ENCODE data around the gene PMF1. TPM values are rescaled to one million over a fixed set of nuclear protein-coding genes. Genes with fewer than 3 reads are reported as not detected.
"Not testable (repeated sequence)": the region's sequence is repeated elsewhere in the genome, so short reads cannot be mapped to it uniquely, and the experiment has no call there.

The PMF1 gene
- total RNA-seq, 1 donor from 2014 or later = 83.3 TPM

DNA sequence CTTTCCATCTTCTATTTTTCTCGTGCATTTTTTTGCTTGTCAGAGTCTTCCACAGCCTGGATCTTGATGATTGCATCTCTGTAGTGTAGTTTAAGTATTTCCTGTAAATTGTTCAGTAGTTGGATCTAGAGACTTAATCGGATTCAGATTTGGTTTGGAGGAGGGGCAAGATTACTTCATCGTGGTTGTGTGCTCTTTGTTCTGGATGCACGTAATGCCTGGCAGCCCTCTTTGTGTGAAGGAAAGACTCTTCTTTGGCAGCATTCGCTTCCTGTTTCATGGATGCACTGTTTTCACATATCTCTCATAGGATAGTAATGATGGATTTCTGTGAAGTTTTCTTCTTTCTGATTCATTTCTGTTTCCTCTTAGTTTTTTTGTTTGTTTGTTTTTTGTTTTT is 45.3 kb upstream of the PMF1 start:
- TF ChIP-seq, protein P1, sequence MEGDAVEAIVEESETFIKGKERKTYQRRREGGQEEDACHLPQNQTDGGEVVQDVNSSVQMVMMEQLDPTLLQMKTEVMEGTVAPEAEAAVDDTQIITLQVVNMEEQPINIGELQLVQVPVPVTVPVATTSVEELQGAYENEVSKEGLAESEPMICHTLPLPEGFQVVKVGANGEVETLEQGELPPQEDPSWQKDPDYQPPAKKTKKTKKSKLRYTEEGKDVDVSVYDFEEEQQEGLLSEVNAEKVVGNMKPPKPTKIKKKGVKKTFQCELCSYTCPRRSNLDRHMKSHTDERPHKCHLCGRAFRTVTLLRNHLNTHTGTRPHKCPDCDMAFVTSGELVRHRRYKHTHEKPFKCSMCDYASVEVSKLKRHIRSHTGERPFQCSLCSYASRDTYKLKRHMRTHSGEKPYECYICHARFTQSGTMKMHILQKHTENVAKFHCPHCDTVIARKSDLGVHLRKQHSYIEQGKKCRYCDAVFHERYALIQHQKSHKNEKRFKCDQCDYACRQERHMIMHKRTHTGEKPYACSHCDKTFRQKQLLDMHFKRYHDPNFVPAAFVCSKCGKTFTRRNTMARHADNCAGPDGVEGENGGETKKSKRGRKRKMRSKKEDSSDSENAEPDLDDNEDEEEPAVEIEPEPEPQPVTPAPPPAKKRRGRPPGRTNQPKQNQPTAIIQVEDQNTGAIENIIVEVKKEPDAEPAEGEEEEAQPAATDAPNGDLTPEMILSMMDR (conservative IDR thresholded peaks at IDR 0.05) = no peak
- Mint-ChIP-seq H3K4me3 (peak overlapping the region; percentile 44), H3K27ac (ENCODE audit: unreplicated experiment) (peak overlapping the region; percentile 53), H3K4me1 (peaks cover 7% of the 10 kb centered on the region), H3K9me3 (peaks cover 5% of the 10 kb centered on the region), H3K36me3 (ENCODE audit: low read depth) (peaks cover 2% of the 10 kb centered on the region), H3K27me3 (ENCODE audit: low read depth) (no peaks in the 10 kb centered on the region)
- DNase-seq (ENCODE audit: low read depth, low spot score) = no peak

DNA sequence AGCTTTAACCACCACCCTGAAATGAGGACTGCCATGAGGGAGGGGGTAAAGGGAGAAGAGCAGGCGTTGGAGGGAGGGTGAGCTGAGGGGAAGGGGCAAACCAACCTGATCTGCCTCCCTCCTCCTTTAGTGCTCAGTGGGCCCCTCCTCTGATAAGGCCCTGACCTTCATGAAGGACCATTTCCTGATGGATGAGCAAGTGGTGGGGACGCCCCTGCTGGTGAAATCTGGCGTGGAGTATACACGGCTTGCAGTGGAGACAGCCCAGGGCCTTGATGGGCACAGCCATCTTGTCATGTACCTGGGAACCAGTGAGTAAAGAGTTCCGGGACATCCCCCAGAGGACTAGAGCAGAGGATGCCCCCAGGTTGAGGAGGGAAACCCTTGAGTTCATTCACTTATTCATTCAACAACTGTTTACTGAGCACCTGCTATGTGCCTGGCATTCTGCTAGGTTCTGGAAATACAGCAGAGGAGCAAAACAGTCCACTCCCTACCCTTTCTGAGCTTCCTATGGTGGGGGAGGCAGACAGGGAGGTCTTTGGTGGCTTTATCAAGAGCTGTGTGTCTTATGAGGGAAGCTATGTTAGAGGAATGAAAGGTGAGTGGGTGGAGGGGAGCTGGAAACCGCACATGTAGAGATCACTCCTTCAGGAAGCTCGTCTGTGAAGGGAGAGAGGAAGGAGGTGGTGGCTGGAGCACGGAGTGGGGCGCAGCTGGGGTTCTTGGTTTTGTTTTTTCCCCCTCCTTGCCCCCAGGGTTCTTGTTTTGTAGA is 39.9 kb upstream of the PMF1 start:
- peaks cover 4% of the 10 kb centered on the region for H3K4me1 Mint-ChIP-seq
- DNase-seq (ENCODE audit: low read depth, low spot score) = no peak
- H3K36me3 Mint-ChIP-seq (ENCODE audit: low read depth) = no peaks in the 10 kb centered on the region
- TF ChIP-seq, protein P1 (conservative IDR thresholded peaks at IDR 0.05) = no peak
- no peak overlapping the region for H3K4me3 Mint-ChIP-seq
- peaks cover 3% of the 10 kb centered on the region for H3K9me3 Mint-ChIP-seq
- H3K27ac Mint-ChIP-seq (ENCODE audit: unreplicated experiment) = peak overlapping the region; percentile 35
- H3K27me3 Mint-ChIP-seq (ENCODE audit: low read depth) = no peaks in the 10 kb centered on the region

DNA sequence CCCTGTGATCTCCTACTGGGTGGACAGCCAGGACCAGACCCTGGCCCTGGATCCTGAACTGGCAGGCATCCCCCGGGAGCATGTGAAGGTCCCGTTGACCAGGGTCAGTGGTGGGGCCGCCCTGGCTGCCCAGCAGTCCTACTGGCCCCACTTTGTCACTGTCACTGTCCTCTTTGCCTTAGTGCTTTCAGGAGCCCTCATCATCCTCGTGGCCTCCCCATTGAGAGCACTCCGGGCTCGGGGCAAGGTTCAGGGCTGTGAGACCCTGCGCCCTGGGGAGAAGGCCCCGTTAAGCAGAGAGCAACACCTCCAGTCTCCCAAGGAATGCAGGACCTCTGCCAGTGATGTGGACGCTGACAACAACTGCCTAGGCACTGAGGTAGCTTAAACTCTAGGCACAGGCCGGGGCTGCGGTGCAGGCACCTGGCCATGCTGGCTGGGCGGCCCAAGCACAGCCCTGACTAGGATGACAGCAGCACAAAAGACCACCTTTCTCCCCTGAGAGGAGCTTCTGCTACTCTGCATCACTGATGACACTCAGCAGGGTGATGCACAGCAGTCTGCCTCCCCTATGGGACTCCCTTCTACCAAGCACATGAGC is 36.1 kb upstream of the PMF1 start:
- Mint-ChIP-seq H3K27ac (ENCODE audit: unreplicated experiment) (no peak overlapping the region), H3K36me3 (ENCODE audit: low read depth) (no peaks in the 10 kb centered on the region), H3K4me1 (peaks cover 6% of the 10 kb centered on the region), H3K9me3 (no peaks in the 10 kb centered on the region), H3K27me3 (ENCODE audit: low read depth) (peaks cover 2% of the 10 kb centered on the region), H3K4me3 (no peak overlapping the region)
- DNase-seq (ENCODE audit: low read depth, low spot score) = no peak
- TF ChIP-seq, protein P1 (conservative IDR thresholded peaks at IDR 0.05) = no peak

DNA sequence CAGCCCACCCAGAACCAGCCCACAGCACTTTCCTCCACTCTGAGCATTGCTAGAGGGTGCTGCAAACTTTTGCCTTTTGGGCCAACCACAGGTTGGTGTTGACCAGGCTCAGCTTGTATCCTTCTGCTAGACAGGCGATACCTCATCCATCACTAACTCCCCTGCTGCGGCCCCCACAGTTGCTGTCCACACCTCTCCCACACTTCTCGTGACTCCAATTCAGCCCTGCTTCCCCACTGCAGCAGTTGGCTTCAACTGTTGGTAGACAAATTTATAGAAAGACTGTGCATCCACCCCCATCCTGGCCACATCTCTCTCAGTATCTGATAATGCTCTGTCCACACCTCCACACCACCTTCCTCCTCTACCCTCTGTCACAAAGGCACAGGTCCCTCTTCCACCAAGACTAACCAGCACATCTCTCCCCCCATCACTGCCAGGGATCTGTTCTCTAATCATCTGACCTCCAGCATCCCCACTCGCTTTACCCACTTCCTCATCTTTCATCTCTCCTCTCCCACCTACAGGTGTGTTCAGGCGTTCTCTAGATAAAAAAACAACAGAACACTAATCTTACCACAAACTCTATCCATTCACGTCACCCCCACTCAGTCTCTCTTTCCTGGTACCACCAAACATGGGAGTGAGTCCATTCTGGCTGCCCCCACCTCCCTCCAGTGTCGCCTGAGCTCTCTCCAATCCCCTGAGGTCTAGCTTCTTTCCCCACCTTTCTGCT is 34.7 kb upstream of the PMF1 start:
- TF ChIP-seq, protein P1 (conservative IDR thresholded peaks at IDR 0.05) = no peak
- DNase-seq (ENCODE audit: low read depth, low spot score) = no peak
- H3K27me3 Mint-ChIP-seq (ENCODE audit: low read depth) = peaks cover 2% of the 10 kb centered on the region
- H3K27ac Mint-ChIP-seq (ENCODE audit: unreplicated experiment) = no peak overlapping the region
- peaks cover 12% of the 10 kb centered on the region for H3K4me1 Mint-ChIP-seq
- H3K9me3 Mint-ChIP-seq = no peaks in the 10 kb centered on the region
- no peaks in the 10 kb centered on the region for H3K36me3 Mint-ChIP-seq (ENCODE audit: low read depth)
- no peak overlapping the region for H3K4me3 Mint-ChIP-seq

DNA sequence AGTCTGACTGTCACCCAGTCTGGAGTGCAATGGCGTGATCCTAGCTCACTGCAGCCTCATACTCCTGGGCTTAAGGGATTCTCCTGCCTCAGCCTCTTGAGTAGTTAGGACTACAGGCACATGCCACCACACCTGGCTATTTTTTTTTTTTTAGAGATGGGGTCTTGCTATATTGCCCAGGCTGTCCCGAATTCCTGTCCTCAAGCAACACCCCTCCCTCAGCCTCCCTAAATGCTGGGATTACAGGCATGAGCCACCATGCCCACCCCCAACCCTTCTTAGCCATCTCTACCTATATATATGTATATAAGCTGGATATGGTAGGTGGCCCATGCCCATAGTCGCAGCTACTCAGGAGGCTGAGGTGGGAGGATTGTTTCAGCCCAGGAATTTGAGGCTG is 32.3 kb upstream of the PMF1 start:
- Mint-ChIP-seq H3K27ac (ENCODE audit: unreplicated experiment) (no peak overlapping the region), H3K4me3 (no peak overlapping the region), H3K4me1 (peaks cover 12% of the 10 kb centered on the region), H3K9me3 (no peaks in the 10 kb centered on the region), H3K27me3 (ENCODE audit: low read depth) (peaks cover 2% of the 10 kb centered on the region), H3K36me3 (ENCODE audit: low read depth) (no peaks in the 10 kb centered on the region)
- DNase-seq (ENCODE audit: low read depth, low spot score) = no peak
- TF ChIP-seq, protein P1 (conservative IDR thresholded peaks at IDR 0.05) = no peak

DNA sequence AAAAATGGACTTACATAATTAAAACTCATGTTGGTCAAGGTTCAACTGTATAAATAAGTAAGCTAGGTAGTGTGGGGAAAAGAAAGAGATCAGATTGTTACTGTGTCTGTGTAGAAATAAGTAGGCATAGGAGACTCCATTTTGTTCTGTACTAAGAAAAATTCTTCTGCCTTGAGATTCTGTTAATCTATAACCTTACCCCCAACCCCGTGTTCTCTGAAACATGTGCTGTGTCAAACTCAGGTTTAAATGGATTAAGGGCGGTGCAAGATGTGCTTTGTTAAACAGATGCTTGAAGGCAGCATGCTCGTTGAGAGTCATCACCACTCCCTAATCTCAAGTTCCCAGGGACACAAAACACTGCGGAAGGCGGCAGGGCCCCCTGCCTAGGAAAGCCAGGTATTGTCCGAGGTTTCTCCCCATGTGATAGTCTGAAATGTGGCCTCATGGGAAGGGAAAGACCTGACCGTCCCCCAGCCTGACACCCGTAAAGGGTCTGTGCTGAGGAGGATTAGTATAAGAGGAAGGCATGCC is 31.3 kb upstream of the PMF1 start:
- H3K27ac Mint-ChIP-seq (ENCODE audit: unreplicated experiment); DNase-seq (ENCODE audit: low read depth, low spot score); H3K4me3 Mint-ChIP-seq; H3K36me3 Mint-ChIP-seq (ENCODE audit: low read depth); H3K9me3 Mint-ChIP-seq; H3K27me3 Mint-ChIP-seq (ENCODE audit: low read depth): not testable (repeated sequence)
- H3K4me1 Mint-ChIP-seq = peaks cover 12% of the 10 kb centered on the region

DNA sequence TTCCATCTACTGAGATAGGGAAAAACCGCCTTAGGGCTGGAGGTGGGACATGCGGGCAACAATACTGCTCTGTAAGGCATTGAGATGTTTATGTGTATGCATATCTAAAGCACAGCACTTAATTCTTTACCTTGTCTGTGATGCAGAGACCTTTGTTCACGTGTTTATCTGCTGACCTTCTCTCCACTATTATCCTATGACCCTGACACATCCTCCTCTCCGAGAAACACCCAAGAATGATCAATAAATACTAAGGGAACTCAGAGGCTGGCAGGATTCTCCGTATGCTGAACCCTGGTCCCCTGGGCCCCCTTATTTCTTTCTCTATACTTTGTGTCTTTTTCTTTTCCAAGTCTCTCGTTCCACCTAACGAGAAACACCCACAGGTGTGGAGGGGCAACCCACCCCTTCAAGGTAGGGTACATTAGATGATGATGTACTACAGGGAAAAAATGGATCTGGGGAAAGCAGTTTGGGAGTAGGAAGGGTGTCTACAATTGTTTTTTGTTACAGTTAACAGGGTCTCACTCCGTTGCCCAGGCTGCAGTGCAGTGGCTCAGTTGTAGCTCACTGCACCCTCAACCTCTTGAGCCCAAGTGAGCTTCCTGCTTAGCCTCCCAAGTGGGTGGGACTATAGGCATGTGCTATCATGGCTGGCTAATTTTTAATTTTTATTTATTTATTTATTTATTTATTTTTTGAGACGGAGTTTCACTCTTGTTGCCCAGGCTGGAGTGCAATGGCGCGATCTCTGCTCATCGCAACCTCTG is 30.6 kb upstream of the PMF1 start:
- H3K36me3 Mint-ChIP-seq (ENCODE audit: low read depth); H3K27ac Mint-ChIP-seq (ENCODE audit: unreplicated experiment); H3K9me3 Mint-ChIP-seq; H3K4me3 Mint-ChIP-seq; DNase-seq (ENCODE audit: low read depth, low spot score); H3K27me3 Mint-ChIP-seq (ENCODE audit: low read depth): not testable (repeated sequence)
- H3K4me1 Mint-ChIP-seq = peaks cover 12% of the 10 kb centered on the region

All from neural crest cell (in vitro differentiated cells).